HG03460 (cell line): ENCODE measurements around the gene IGF2BP2.
"Not testable (repeated sequence)": the region's sequence is repeated elsewhere in the genome, so short reads cannot be mapped to it uniquely, and the experiment has no call there.

Experiments used
- ATAC-seq: cut with Tn5 transposase; IDR thresholded peaks from one replicate; pipeline ENCODE4 v1.9.1; 2021; ENCODE audit not compliant: unreplicated experiment

Gene IGF2BP2

GRCh38 chr3:185678027-185678426, 146.8 kb downstream of the IGF2BP2 start:
- no peak for ATAC-seq

GRCh38 chr3:185677146-185677829, 147.6 kb downstream of the IGF2BP2 start:
- no peak for ATAC-seq

- ATAC-seq: no peak
These were observed 157.3 kb downstream of the IGF2BP2 start for GRCh38 chr3:185667574-185667973.

GRCh38 chr3:185663929-185664328, 160.9 kb downstream of the IGF2BP2 start:
- no peak for ATAC-seq

- no peak for ATAC-seq
These were observed 163.1 kb downstream of the IGF2BP2 start for GRCh38 chr3:185661772-185662171.

- not testable (repeated sequence) for ATAC-seq
These were observed 163.5 kb downstream of the IGF2BP2 start for GRCh38 chr3:185661296-185661695.

GRCh38 chr3:185659942-185660921, 164.6 kb downstream of the IGF2BP2 start:
- peak; percentile 68 for ATAC-seq

GRCh38 chr3:185658943-185659342, 165.9 kb downstream of the IGF2BP2 start:
- ATAC-seq: no peak

GRCh38 chr3:185658504-185658912, 166.3 kb downstream of the IGF2BP2 start:
- ATAC-seq: no peak

GRCh38 chr3:185657691-185658503, 166.9 kb downstream of the IGF2BP2 start:
- ATAC-seq: no peak

GRCh38 chr3:185657211-185657610, 167.6 kb downstream of the IGF2BP2 start:
- ATAC-seq: no peak

GRCh38 chr3:185656321-185656840, 168.5 kb downstream of the IGF2BP2 start:
- ATAC-seq: no peak

- no peak for ATAC-seq
These were observed 169.2 kb downstream of the IGF2BP2 start for GRCh38 chr3:185655426-185656320.

- ATAC-seq: no peak
These were observed 170.1 kb downstream of the IGF2BP2 start for GRCh38 chr3:185654758-185655145.

GRCh38 chr3:185653949-185654757, 170.7 kb downstream of the IGF2BP2 start:
- no peak for ATAC-seq

- no peak for ATAC-seq
These were observed 172.9 kb downstream of the IGF2BP2 start for GRCh38 chr3:185651971-185652370.

- ATAC-seq: no peak
These were observed 175.4 kb downstream of the IGF2BP2 start for GRCh38 chr3:185649414-185649813.

- no peak for ATAC-seq
These were observed 176.4 kb downstream of the IGF2BP2 start for GRCh38 chr3:185648396-185648795.

- ATAC-seq: no peak
These were observed 177.0 kb downstream of the IGF2BP2 start for GRCh38 chr3:185647880-185648210.
